HG03025 (cell line): ENCODE measurements around the gene BLTP3B.
A peak's percentile ranks its signal among the peaks of the same experiment; 100 is the strongest.
"Not testable (repeated sequence)": the region's sequence is repeated elsewhere in the genome, so short reads cannot be mapped to it uniquely, and the experiment has no call there.

Experiments used
- ATAC-seq: cut with Tn5 transposase; IDR thresholded peaks from one replicate; pipeline ENCODE4 v1.9.1; 2021; ENCODE audit warnings: mild to moderate bottlenecking, moderate library complexity; ENCODE audit not compliant: unreplicated experiment, low FRiP score

The BLTP3B gene

DNA sequence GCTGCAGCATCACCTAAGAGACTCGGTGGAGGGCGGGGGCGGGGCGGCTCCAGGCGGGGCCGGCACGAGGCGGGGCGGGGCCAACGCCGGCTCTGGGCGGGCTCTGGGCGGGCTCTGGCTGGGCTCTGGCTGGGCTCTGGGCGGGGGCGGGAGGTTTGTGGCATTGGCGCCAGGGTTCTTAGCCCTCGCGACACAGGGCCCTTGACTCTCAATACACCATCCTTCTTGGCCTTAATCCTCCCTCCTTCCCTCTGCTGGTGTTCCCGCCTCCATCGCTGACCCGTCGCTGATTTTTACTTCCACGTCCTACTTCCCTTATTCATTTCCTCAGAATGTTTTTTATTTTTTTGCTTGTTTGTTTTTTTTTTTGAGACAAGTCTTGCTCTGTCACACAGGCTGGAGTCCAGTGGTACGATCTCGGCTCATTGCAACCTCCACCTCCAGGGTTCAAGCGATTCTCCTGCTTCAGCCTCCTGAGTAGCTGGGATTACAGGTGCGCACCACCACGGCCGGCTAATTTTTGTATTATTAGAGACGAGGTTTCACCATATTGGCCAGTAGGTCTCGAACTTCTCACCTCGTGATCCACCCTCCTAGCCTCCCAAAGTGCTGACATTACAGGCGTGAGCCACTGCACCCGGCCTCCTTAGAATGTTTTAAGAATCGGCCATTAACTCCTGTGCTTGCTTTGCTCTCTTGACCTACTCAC lies at the start of gene BLTP3B:
BLTP3B (minus strand) TSS at position 24 of the 709 bp plus-strand sequence. CDS start 239 bp downstream, outside the sequence.
- peak; percentile 77 for ATAC-seq

DNA sequence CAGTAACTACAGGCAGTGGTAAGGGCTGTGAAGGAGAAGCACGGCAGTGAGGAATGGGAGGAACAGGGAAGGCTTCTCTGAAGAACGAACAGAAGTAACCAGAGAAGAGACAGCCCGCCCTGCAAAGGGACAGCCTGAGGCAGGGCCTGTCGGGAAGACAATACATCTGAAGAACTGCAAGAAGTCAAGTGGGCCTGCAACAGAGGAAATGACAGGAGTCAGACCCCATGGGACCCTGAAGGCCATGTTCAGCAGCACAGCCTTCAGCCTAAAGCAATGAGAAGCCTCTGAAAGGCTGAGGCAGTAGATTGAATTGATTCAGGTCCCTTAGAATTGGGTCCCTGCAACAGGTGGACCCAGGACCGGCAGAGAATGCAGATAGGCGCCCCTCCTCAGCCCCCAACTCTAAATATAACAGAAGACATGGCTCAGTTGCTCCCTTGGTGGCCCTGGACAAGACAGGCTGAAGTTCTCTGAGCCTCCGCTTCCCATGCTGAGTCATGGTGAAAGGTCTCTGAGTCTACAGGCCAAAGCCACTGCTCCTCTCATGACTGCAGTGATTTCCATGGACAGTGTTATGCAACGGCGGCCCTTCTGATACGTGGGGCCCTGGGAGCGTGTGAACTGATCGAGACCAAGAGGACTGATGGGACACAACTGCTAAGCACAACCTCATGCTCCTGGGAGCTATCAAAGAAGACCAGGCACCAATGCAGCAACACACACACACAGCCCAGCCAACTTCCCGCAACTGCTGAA lies 47.1 kb upstream of the BLTP3B start:
- ATAC-seq: no peak

DNA sequence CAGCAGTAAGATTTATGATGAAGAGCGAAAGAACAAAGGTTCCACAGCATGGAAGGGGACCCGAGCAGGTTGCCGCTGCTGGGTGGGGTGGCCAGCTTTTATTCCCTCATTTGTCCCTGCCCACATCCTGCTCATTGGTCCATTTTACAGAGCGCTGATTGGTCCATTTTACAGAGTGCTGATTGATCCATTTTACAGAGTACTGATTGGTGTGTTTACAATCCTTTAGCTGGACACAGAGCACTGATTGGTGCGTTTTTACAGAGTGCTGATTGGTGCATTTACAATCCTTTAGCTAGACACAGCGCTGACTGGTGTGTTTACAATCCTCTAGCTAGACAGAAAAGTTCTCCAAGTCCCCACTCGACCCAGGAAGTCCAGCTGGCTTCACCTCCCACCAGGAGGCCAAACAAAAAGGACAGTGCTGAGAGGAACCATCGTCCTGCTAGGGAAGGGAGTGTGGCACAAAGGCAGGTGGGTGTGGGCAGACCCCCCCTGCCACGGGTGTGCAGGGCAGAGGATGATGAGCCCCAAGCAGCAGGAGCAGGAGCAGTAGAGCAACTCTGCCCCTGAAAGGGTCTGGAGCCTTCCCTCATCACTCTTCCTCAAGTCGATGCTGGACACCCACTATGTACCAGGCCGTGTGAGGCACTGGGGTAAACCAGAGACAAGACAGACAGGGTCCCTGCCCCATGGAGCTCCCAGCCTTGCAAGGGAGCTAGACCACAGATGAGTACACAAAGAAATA lies 46.4 kb upstream of the BLTP3B start:
- ATAC-seq: not testable (repeated sequence)

DNA sequence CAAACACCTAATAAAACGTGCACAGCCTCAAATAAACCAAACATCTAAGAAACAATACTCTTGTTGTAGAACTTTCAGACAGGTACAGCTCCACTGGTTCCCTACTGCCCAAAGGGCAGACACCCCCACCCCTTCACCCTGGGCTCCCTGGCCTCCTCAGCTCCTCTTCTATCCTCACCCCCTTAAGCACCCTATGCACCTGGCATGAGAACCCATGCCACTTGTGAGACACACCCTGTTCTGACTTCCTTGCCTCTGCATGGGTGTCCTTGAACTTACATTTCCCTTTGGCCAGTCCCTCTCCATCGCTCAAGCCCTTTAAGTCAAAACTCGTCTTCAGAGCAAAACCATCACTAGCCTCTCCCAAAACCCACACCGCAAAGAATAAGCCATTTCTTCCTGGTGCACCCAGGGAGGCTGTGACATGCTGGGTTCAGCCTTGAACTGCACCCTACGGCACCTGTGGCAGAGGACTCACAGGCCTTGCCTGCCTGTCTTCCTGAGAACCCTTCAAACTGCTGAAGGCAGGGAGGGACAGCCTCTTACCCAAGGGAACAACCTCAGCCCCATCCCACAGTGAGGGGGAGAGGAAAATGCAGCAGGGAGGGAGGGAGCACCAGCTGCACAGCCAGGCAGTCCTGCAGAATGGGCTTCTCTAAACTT lies 45.3 kb upstream of the BLTP3B start:
- ATAC-seq: no peak

DNA sequence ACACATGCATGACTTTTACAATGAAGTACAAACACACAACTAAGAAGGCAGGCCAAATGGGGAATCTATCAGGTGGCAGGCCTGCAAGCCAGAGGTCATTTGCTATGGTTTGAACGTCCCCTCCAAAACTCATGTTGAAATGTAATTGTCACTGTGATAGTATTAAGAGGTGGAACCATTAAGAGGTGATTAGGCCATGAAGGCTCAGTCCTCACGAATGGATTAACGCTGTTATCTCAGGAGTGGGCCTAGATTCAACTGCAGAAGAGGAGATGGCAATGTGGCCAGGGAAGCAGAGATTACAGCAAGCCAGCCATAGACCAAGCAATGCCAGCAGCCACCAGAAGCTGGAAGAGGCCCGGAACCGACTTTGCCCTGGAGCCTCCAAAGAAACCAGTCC lies 44.4 kb upstream of the BLTP3B start:
- no peak for ATAC-seq

- ATAC-seq: no peak
Measured at GRCh38 chr12:100186071-100186470, 43.4 kb upstream of the BLTP3B start.

DNA sequence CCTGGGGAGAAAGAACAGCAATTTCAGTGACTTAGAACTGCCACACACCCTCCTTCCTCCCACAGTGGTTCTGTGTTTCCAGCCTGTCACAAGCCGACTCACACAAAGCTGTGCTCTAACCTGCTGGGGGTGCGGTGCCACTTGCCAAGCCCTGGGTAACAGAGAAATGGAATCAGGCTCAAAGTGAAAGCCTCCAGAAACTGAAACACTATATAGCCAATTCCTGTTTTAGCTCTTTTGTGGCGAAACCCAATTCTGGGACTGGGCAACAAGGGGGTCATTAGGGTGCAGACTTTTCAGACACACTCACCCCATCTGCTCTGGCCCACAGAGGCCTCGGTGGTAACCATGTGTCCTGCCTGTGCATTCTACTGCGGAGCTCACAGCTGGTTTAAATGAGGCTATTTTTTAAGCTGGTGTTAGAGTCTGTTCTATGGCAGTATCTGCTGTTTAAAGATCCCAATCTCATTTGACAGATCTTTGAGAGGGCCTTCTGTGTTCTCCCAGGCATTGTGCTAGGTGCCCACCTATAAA lies 42.8 kb upstream of the BLTP3B start:
- peak; percentile 59 for ATAC-seq

GRCh38 chr12:100184549-100185145 lies 42.0 kb upstream of the BLTP3B start:
- ATAC-seq: no peak

- ATAC-seq: no peak
Measured at GRCh38 chr12:100179252-100179651, 36.6 kb upstream of the BLTP3B start.

GRCh38 chr12:100176493-100176892 lies 33.8 kb upstream of the BLTP3B start:
- not testable (repeated sequence) for ATAC-seq

GRCh38 chr12:100174495-100174894 lies 31.8 kb upstream of the BLTP3B start:
- ATAC-seq: no peak

DNA sequence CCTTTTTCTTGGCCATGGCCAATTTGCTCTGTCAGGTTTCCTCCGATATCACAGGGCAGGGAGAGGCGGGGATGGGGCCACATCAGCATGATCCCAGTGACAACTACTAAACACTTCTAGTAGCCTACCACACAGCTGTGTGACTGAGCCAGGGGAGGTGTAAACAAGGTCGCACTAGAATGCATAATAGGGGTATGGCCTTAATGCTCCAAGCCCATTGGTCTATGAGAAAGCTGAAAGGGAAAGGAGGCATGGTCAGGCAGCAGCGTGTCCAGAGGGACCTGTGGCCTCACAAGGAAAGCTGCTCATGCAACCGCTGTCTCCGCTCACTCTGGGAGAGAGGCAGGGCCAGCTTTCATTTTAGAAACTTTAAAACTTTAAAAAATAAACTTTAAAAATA lies 30.4 kb upstream of the BLTP3B start:
- ATAC-seq: no peak

- no peak for ATAC-seq
Measured at GRCh38 chr12:100171248-100171647, 28.6 kb upstream of the BLTP3B start.

DNA sequence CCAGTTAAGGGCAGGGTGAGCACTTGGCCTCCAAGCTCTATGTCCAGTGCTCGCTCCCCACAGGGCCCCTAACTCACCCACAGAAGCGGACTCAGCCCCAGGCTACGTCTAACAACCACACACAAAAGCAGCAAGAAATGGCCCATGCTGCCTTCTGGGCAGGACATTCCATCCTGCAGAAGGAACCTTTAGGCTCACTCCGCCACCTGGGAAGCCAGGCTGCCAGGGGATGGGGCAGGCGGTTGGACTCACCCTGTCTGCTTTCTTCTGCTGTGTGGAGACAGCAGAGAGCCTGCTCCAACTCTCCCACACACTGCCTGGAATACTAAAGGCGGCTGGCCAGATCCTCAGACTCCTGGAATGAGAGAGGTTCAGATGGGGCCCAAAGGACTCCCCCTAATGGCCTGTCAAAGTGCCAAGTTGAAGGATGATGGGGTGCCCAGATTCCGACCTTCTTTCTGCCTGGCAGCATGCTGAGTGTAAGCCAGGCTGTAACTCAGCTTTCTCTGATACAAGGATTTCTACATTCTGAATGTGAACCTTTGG lies 27.7 kb upstream of the BLTP3B start:
- ATAC-seq: no peak

DNA sequence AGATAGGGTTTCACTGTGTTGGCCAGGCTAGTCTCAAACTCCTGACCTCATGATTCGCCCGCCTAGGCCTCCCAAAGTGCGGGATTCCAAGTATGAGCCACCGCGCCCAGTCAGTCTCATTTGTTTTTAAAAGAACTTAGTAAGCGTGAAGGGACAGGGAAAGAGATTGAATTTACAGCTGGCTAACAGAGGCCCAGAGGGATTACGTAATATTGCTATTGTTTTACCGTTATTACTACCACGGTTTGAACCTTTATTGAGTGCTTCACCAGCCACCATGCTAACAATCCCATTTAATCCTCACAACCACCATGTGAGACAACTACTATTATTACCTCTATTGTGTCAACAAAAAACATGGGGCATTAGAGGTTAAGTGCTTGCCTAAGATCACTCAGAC lies 26.7 kb upstream of the BLTP3B start:
- no peak for ATAC-seq

DNA sequence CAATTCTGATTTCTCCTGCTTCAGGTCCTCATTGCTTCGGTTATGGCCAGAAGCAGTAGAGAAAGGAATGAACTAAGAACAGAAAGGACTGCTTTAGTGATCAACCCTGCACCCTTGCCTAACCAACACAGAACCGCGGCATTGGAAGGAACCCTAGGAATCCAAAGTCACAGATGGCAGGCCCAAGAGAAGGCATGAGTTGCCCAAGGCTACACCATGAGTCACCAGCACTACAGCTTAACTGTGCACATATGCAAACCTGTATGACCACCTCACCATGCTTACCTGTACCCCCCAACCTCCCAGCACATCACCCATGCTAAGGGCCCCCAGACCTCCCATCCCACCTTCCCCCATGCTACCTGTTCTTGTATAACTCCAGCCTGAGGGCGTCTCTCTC lies 25.9 kb upstream of the BLTP3B start:
- ATAC-seq: no peak

DNA sequence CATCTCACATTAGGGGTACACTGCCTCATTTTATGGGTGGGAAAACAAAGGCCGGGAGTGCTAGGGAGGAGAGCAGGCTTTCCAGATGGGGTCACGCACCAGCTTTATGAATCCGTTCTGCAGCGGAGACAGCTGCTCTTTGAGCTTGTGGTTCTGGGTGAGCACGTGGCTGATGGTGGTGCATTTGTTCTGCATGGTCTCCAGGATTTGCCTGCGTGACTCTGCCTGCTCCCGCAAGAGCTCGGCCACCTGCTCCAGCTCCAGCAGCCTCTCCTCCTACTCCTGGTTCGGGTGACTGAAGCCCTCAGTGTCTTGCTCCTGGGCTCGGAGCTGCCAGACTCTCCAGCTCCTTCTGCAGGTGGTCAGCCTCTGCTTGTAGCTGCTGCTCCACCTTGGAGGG lies 23.6 kb upstream of the BLTP3B start:
- no peak for ATAC-seq

GRCh38 chr12:100165356-100165755 lies 22.7 kb upstream of the BLTP3B start:
- no peak for ATAC-seq

DNA sequence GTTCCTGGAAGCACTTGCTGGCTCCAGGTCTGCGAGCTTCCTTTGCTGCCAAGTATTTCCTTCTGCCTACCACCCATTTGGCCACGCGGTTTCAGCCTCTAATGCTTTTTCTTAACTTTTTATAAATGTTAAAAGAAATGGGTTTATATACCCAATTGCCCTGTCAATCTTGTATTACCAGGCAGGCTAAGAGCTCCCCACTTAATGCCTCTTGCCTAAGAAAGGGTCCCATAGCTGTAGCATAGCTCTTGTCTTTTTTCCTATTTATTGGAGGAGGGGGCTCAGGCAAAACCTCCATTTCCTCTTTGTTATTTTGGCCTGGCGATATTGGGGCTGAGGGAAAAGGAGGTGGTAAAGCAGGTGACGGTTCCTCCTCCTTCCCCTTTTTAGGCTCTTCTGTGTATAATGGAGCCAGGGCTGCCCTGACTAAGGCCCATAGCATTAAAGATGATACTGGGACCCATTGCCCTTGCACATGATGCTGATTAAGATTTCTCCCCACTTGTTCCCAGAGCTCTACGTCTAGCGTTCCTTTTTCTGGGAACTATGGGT lies 21.6 kb upstream of the BLTP3B start:
- ATAC-seq: no peak
